HEK293 (cell line): ENCODE data around the gene CCDC150.
A peak's percentile ranks its signal among the peaks of the same experiment; 100 is the strongest.

Experiments
- BCL6B ChIP-seq: fragments of 450-650 bp; formaldehyde crosslinking; IDR thresholded peaks from 2 replicates; pipeline ENCODE4 v1.5.1; 2017; ENCODE audit warnings: missing biosample characterization, missing genetic modification characterization
- KLF7 ChIP-seq: fragments of 450-650 bp; formaldehyde crosslinking; IDR thresholded peaks from 2 replicates; pipeline ENCODE4 v1.5.1; 2016; ENCODE audit warnings: missing biosample characterization, missing genetic modification characterization, borderline replicate concordance
- MEIS1 ChIP-seq: sonication (generic); formaldehyde crosslinking; IDR thresholded peaks from 2 replicates; pipeline ENCODE4 v1.8.1; 2022; ENCODE audit warnings: missing genetic modification reagents, mild to moderate bottlenecking, borderline replicate concordance
- MZF1 ChIP-seq: fragments of 450-650 bp; formaldehyde crosslinking; IDR thresholded peaks from 2 replicates; pipeline ENCODE4 v1.5.1; 2017; ENCODE audit warnings: missing biosample characterization, missing genetic modification characterization, borderline replicate concordance
- PRDM1 ChIP-seq: fragments of 450-650 bp; formaldehyde crosslinking; IDR thresholded peaks from 2 replicates; pipeline ENCODE4; 2016; ENCODE audit warnings: missing biosample characterization, missing genetic modification characterization
- SP7 ChIP-seq: fragments of 450-650 bp; formaldehyde crosslinking; IDR thresholded peaks from 2 replicates; pipeline ENCODE4 v1.5.1; 2016; ENCODE audit warnings: missing biosample characterization, missing genetic modification characterization
- TCF7L2 ChIP-seq: IDR thresholded peaks from 2 replicates; pipeline ENCODE4 v1.6.1; 2011; ENCODE audit warnings: low read depth, mild to moderate bottlenecking, inconsistent platforms, low read length, moderate library complexity, borderline replicate concordance
- ZBTB11 ChIP-seq: fragments of 450-650 bp; formaldehyde crosslinking; conservative IDR thresholded peaks from 2 replicates; pipeline ENCODE4 v1.5.1; 2016; ENCODE audit warnings: low read depth, missing biosample characterization, missing genetic modification characterization
- ZBTB44 ChIP-seq: fragments of 450-650 bp; IDR thresholded peaks from 2 replicates; pipeline ENCODE4 v1.5.1; 2018; ENCODE audit warnings: missing biosample characterization, mild to moderate bottlenecking, missing genetic modification characterization
- ZFP41 ChIP-seq: fragments of 450-650 bp; formaldehyde crosslinking; IDR thresholded peaks from 2 replicates; pipeline ENCODE4 v1.5.1; 2016; ENCODE audit warnings: missing biosample characterization, missing genetic modification characterization, borderline replicate concordance
- ZNF146 ChIP-seq: fragments of 450-650 bp; formaldehyde crosslinking; IDR thresholded peaks from 2 replicates; pipeline ENCODE4 v1.5.1; 2016; ENCODE audit warnings: missing biosample characterization, missing genetic modification characterization
- ZNF174 ChIP-seq: fragments of 450-650 bp; formaldehyde crosslinking; IDR thresholded peaks from 2 replicates; pipeline ENCODE4 v1.5.0; 2017; ENCODE audit warnings: missing biosample characterization, mild to moderate bottlenecking, missing genetic modification characterization
- ZNF202 ChIP-seq: fragments of 450-650 bp; formaldehyde crosslinking; IDR thresholded peaks from 2 replicates; pipeline ENCODE4 v1.5.1; 2016; ENCODE audit warnings: missing biosample characterization, missing genetic modification characterization, borderline replicate concordance
- ZNF248 ChIP-seq: fragments of 450-650 bp; formaldehyde crosslinking; IDR thresholded peaks from 2 replicates; pipeline ENCODE4 v1.5.1; 2017; ENCODE audit warnings: missing biosample characterization, missing genetic modification characterization
- ZNF274 ChIP-seq, 2 experiments: fragments of 200-500 bp in 1 of 2; fragments of 450-650 bp in 1 of 2; sonication (Bioruptor generic) in 1 of 2; formaldehyde crosslinking in 1 of 2; IDR thresholded peaks; 2 replicates each; pipeline versions ENCODE4 v1.5.1 to v1.6.1; 2014 to 2016; ENCODE audit warnings: borderline replicate concordance in 1 of 2, inconsistent platforms in 1 of 2, low read length in 1 of 2, missing biosample characterization in 1 of 2, missing genetic modification characterization in 1 of 2
- ZNF366 ChIP-seq: fragments of 450-650 bp; formaldehyde crosslinking; conservative IDR thresholded peaks from 2 replicates; pipeline ENCODE4 v1.5.1; 2016; ENCODE audit warnings: missing biosample characterization, missing genetic modification characterization
- ZNF398 ChIP-seq: fragments of 450-650 bp; formaldehyde crosslinking; IDR thresholded peaks from 2 replicates; pipeline ENCODE4 v1.5.1; 2017; ENCODE audit warnings: missing biosample characterization, missing genetic modification characterization
- ZNF488 ChIP-seq: fragments of 450-650 bp; formaldehyde crosslinking; IDR thresholded peaks from 2 replicates; pipeline ENCODE4 v1.5.1; 2016; ENCODE audit warnings: missing biosample characterization, missing genetic modification characterization
- ZNF621 ChIP-seq: fragments of 450-650 bp; formaldehyde crosslinking; IDR thresholded peaks from 2 replicates; pipeline ENCODE4 v1.5.1; 2017; ENCODE audit warnings: missing biosample characterization, missing genetic modification characterization
- ZNF639 ChIP-seq: fragments of 450-650 bp; formaldehyde crosslinking; IDR thresholded peaks from 2 replicates; pipeline ENCODE4 v1.5.1; 2016; ENCODE audit warnings: missing biosample characterization, missing genetic modification characterization
- ZNF777 ChIP-seq: fragments of 450-650 bp; formaldehyde crosslinking; IDR thresholded peaks from 2 replicates; pipeline ENCODE4 v1.5.1; 2017; ENCODE audit warnings: missing biosample characterization, missing genetic modification characterization, borderline replicate concordance
- TF ChIP-seq, protein P1 (sequence below): fragments of 450-650 bp; formaldehyde crosslinking; IDR thresholded peaks from 2 replicates; pipeline ENCODE4 v1.5.1; 2016; ENCODE audit warnings: missing biosample characterization, missing genetic modification characterization
- TF ChIP-seq, protein P2 (sequence below): fragments of 450-650 bp; formaldehyde crosslinking; IDR thresholded peaks from 2 replicates; pipeline ENCODE4 v1.5.1; 2017; ENCODE audit warnings: missing biosample characterization, missing genetic modification characterization

Gene CCDC150

GRCh38 chr2:196639180-196640030, at the start of gene CCDC150 (continued):
- TF ChIP-seq KLF7 (tag by site-specific recombination), result no peak
- peak; percentile 84 for TF ChIP-seq ZBTB11 (tag by site-specific recombination)
- no peak for TF ChIP-seq ZNF639 (tag by site-specific recombination)
- TF ChIP-seq, protein P1, sequence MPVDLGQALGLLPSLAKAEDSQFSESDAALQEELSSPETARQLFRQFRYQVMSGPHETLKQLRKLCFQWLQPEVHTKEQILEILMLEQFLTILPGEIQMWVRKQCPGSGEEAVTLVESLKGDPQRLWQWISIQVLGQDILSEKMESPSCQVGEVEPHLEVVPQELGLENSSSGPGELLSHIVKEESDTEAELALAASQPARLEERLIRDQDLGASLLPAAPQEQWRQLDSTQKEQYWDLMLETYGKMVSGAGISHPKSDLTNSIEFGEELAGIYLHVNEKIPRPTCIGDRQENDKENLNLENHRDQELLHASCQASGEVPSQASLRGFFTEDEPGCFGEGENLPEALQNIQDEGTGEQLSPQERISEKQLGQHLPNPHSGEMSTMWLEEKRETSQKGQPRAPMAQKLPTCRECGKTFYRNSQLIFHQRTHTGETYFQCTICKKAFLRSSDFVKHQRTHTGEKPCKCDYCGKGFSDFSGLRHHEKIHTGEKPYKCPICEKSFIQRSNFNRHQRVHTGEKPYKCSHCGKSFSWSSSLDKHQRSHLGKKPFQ (tag by site-specific recombination), result no peak
- no peak for TF ChIP-seq ZNF202
- TF ChIP-seq MZF1 (tag by site-specific recombination), result no peak
- no peak for TF ChIP-seq ZNF777
- no peak for TF ChIP-seq ZBTB44 (tag by site-specific recombination)
- no peak for TF ChIP-seq TCF7L2
- TF ChIP-seq, protein P2, sequence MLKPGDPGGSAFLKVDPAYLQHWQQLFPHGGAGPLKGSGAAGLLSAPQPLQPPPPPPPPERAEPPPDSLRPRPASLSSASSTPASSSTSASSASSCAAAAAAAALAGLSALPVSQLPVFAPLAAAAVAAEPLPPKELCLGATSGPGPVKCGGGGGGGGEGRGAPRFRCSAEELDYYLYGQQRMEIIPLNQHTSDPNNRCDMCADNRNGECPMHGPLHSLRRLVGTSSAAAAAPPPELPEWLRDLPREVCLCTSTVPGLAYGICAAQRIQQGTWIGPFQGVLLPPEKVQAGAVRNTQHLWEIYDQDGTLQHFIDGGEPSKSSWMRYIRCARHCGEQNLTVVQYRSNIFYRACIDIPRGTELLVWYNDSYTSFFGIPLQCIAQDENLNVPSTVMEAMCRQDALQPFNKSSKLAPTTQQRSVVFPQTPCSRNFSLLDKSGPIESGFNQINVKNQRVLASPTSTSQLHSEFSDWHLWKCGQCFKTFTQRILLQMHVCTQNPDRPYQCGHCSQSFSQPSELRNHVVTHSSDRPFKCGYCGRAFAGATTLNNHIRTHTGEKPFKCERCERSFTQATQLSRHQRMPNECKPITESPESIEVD, result no peak
- no peak for TF ChIP-seq ZNF174 (tag by site-specific recombination)
- no peak for TF ChIP-seq MEIS1 (CRISPR knock-in tag)
- TF ChIP-seq ZNF248 (tag by site-specific recombination), result no peak
- TF ChIP-seq ZNF274 (IDR thresholded peaks at IDR 0.05; ENCODE audit: low read length), result no peak
- no peak for TF ChIP-seq ZNF274 (tag by site-specific recombination; IDR thresholded peaks at IDR 0.05; ENCODE audit: borderline replicate concordance)
- TF ChIP-seq ZNF488, result no peak
- no peak for TF ChIP-seq ZNF398 (tag by site-specific recombination)
- no peak for TF ChIP-seq ZFP41
- TF ChIP-seq PRDM1 (tag by site-specific recombination), result 0 out of 2 replicates have a peak, but pooled peaks have one; percentile 5
- peak; percentile 12; the same call in 1 of the 2 replicates for TF ChIP-seq SP7 (tag by site-specific recombination)
- TF ChIP-seq ZNF146 (tag by site-specific recombination), result no peak
- TF ChIP-seq ZNF366 (tag by site-specific recombination), result no peak
- TF ChIP-seq BCL6B (tag by site-specific recombination), result no peak
- TF ChIP-seq ZNF621 (tag by site-specific recombination), result no peak
